SU-DHL-6 (cell line): ENCODE data around the gene SLC29A2.

Experiments used
- CTCF ChIP-seq: fragments of 200-600 bp; sonication (generic); IDR thresholded peaks from one replicate; pipeline ENCODE4 v1.5.1; 2017; ENCODE audit warnings: antibody characterized with exemption, mild to moderate bottlenecking, low read length, moderate library complexity; ENCODE audit not compliant: insufficient read depth, poor library complexity, severe bottlenecking
- EZH2phosphoT487 ChIP-seq: fragments of 200-600 bp; sonication (generic), shearing (Covaris generic); conservative IDR thresholded peaks from 2 replicates; pipeline ENCODE4 v1.6.1; 2018; ENCODE audit warnings: mild to moderate bottlenecking, antibody characterized with exemption, low read length, moderate library complexity, mixed read lengths

GRCh38 chr11:66329165-66329673 lies 42.3 kb downstream of the SLC29A2 start:
- no peak for TF ChIP-seq CTCF
- TF ChIP-seq EZH2phosphoT487 = no peak
